ENCODE data around the gene MRPS25.
"Not testable (repeated sequence)": the region's sequence is repeated elsewhere in the genome, so short reads cannot be mapped to it uniquely, and the experiment has no call there.

Gene MRPS25

GRCh38 chr3:15015456-15015855 is 49.7 kb downstream of the MRPS25 start:
- DNase-seq (ENCODE audit: low read depth), result no peak
- TF ChIP-seq CTCF (IDR thresholded peaks at IDR 0.05; ENCODE audit: insufficient read depth, low read depth, low read length, missing control alignments), result no peak
- no peak overlapping the region for H3K4me3 ChIP-seq (ENCODE audit: low read depth, low read length)

GRCh38 chr3:15014606-15015328 is 50.3 kb downstream of the MRPS25 start:
- H3K4me3 ChIP-seq (ENCODE audit: low read depth, low read length), result no peak overlapping the region
- no peak for TF ChIP-seq CTCF (IDR thresholded peaks at IDR 0.05; ENCODE audit: insufficient read depth, low read depth, low read length, missing control alignments)
- no peak for DNase-seq (ENCODE audit: low read depth)

- no peak for TF ChIP-seq CTCF (IDR thresholded peaks at IDR 0.05; ENCODE audit: insufficient read depth, low read depth, low read length, missing control alignments)
- no peak overlapping the region for H3K4me3 ChIP-seq (ENCODE audit: low read depth, low read length)
- DNase-seq (ENCODE audit: low read depth), result no peak
Measured at GRCh38 chr3:15011174-15011573, 53.9 kb downstream of the MRPS25 start.

GRCh38 chr3:15010664-15011063 is 54.5 kb downstream of the MRPS25 start:
- H3K4me3 ChIP-seq (ENCODE audit: low read depth, low read length), result no peak overlapping the region
- TF ChIP-seq CTCF (IDR thresholded peaks at IDR 0.05; ENCODE audit: insufficient read depth, low read depth, low read length, missing control alignments), result no peak
- DNase-seq (ENCODE audit: low read depth), result no peak

- DNase-seq (ENCODE audit: low read depth), result no peak
- TF ChIP-seq CTCF (IDR thresholded peaks at IDR 0.05; ENCODE audit: insufficient read depth, low read depth, low read length, missing control alignments), result no peak
- H3K4me3 ChIP-seq (ENCODE audit: low read depth, low read length), result no peak overlapping the region
Measured at GRCh38 chr3:15009167-15009566, 55.9 kb downstream of the MRPS25 start.

- H3K4me3 ChIP-seq (ENCODE audit: low read depth, low read length), result no peak overlapping the region
- no peak for DNase-seq (ENCODE audit: low read depth)
- TF ChIP-seq CTCF (IDR thresholded peaks at IDR 0.05; ENCODE audit: insufficient read depth, low read depth, low read length, missing control alignments), result no peak
Measured at GRCh38 chr3:15007681-15008141, 57.4 kb downstream of the MRPS25 start.

GRCh38 chr3:14999182-14999581 is 65.9 kb downstream of the MRPS25 start:
- DNase-seq (ENCODE audit: low read depth); H3K4me3 ChIP-seq (ENCODE audit: low read depth, low read length): not testable (repeated sequence)
